PC-3 (cell line): ENCODE measurements around the gene EYS. TPM values are rescaled to one million over a fixed set of nuclear protein-coding genes. Genes with fewer than 3 reads are reported as not detected.

Experiments
- ATAC-seq: fragments of 200-7000 bp; cut with Tn5 transposase; 2 replicates; pipeline ENCODE4 v1.9.1; 2020; ENCODE audit warnings: mild to moderate bottlenecking, moderate library complexity
- BruUV-seq: library from RNA; stranded (reverse); fragments of 400-500 nt; replicated peaks from 2 replicates; lab custom pipeline; 2021; lab: Mats Ljungman, UMichigan
- CTCF ChIA-PET: fragments of 300-600 bp; sonication (Branson Sonifier 250); formaldehyde crosslinking; loops from one replicate; lab custom pipeline; 2022; ENCODE audit warnings: antibody characterized with exemption; lab: Charles Lee
- POLR2A ChIA-PET: fragments of 300-600 bp; sonication (Branson Sonifier 250); formaldehyde crosslinking; loops from one replicate; lab custom pipeline; 2022; ENCODE audit warnings: antibody characterized with exemption; ENCODE audit not compliant: unreplicated experiment; lab: Charles Lee
- DNase-seq: peaks from one replicate; pipeline ENCODE4 v3.0.0-alpha.2; 2015
- H2AFZ ChIP-seq: fragments of 300-600 bp; sonication (generic); 2 replicates; pipeline ENCODE4 v1.6.0; 2016; ENCODE audit warnings: antibody characterized with exemption, low read length
- H3F3A ChIP-seq: fragments of 300-600 bp; sonication (generic); one replicate; pipeline ENCODE4 v1.6.0; 2017; ENCODE audit warnings: antibody characterized with exemption, low read length, control low read depth, mild to moderate bottlenecking; ENCODE audit not compliant: unreplicated experiment
- H3K27ac ChIP-seq: fragments of 300-600 bp; sonication (generic); 2 replicates; pipeline ENCODE4 v1.5.1; 2016; ENCODE audit warnings: mild to moderate bottlenecking, low read length
- H3K27me3 ChIP-seq: fragments of 300-600 bp; sonication (generic); 2 replicates; pipeline ENCODE4 v1.6.1; 2016; ENCODE audit warnings: low read length, mixed read lengths
- H3K36me3 ChIP-seq: fragments of 300-600 bp; sonication (generic); 2 replicates; pipeline ENCODE4 v1.6.1; 2016; ENCODE audit warnings: low read depth, mixed run types, low read length, mixed read lengths
- H3K4me1 ChIP-seq: fragments of 300-600 bp; sonication (generic); 2 replicates; pipeline ENCODE4 v1.5.1; 2016; ENCODE audit warnings: low read length; ENCODE audit not compliant: insufficient read depth
- H3K4me2 ChIP-seq: fragments of 300-600 bp; sonication (generic); 2 replicates; pipeline ENCODE4 v1.6.0; 2016; ENCODE audit warnings: low read length
- H3K4me3 ChIP-seq: fragments of 300-600 bp; sonication (generic); 2 replicates; pipeline ENCODE4 v1.5.1; 2016; ENCODE audit warnings: mild to moderate bottlenecking, low read length, mixed read lengths
- H3K79me2 ChIP-seq: fragments of 300-600 bp; sonication (generic); 2 replicates; pipeline ENCODE4 v1.6.1; 2017; ENCODE audit warnings: low read length, mixed read lengths
- H3K9ac ChIP-seq: fragments of 300-600 bp; sonication (generic); 2 replicates; pipeline ENCODE4 v1.6.0; 2016; ENCODE audit warnings: mild to moderate bottlenecking, low read length
- H3K9me2 ChIP-seq: fragments of 300-600 bp; sonication (generic); replicated peaks from 2 replicates; pipeline ENCODE4 v1.6.1; 2016; ENCODE audit warnings: mixed run types, low read length, mixed read lengths
- H3K9me3 ChIP-seq: fragments of 300-600 bp; sonication (generic); 2 replicates; pipeline ENCODE4 v1.6.1; 2016; ENCODE audit warnings: low read length, mixed read lengths
- H4K20me1 ChIP-seq: fragments of 300-600 bp; sonication (generic); 2 replicates; pipeline ENCODE4 v1.6.1; 2016; ENCODE audit warnings: low read length, mixed read lengths
- EZH2 ChIP-seq: fragments of 300-600 bp; sonication (generic); IDR thresholded peaks from one replicate; pipeline ENCODE4 v1.6.1; 2017; ENCODE audit warnings: antibody characterized with exemption, mild to moderate bottlenecking, low read length; ENCODE audit not compliant: unreplicated experiment
- EZH2phosphoT487 ChIP-seq: fragments of 300-600 bp; sonication (generic); IDR thresholded peaks from 2 replicates; pipeline ENCODE4 v1.6.1; 2018; ENCODE audit warnings: mild to moderate bottlenecking, antibody characterized with exemption, low read length, borderline replicate concordance
- intact Hi-C: fragments of 100-400 bp; cut with micrococcal nuclease; formaldehyde crosslinking; loops from 2 replicates; pipeline ENCODE4 v1.9.0; 2023
- total RNA-seq: library from RNA; depleted of rRNA; stranded (reverse); fragments of >200 nt; gene quantifications from 2 replicates; pipeline ENCODE4 v1.2.3, GENCODE V29; 2014
- TF ChIP-seq, protein P1 (sequence below): fragments of 300-600 bp; sonication (generic); conservative IDR thresholded peaks from 2 replicates; pipeline ENCODE4 v1.5.1; 2017; ENCODE audit warnings: antibody characterized with exemption, low read depth, mild to moderate bottlenecking, low read length

EYS gene
- total RNA-seq, 1 experiment from 2014 or later, result 0.07 TPM

- no peak for TF ChIP-seq EZH2phosphoT487
- TF ChIP-seq, protein P1, sequence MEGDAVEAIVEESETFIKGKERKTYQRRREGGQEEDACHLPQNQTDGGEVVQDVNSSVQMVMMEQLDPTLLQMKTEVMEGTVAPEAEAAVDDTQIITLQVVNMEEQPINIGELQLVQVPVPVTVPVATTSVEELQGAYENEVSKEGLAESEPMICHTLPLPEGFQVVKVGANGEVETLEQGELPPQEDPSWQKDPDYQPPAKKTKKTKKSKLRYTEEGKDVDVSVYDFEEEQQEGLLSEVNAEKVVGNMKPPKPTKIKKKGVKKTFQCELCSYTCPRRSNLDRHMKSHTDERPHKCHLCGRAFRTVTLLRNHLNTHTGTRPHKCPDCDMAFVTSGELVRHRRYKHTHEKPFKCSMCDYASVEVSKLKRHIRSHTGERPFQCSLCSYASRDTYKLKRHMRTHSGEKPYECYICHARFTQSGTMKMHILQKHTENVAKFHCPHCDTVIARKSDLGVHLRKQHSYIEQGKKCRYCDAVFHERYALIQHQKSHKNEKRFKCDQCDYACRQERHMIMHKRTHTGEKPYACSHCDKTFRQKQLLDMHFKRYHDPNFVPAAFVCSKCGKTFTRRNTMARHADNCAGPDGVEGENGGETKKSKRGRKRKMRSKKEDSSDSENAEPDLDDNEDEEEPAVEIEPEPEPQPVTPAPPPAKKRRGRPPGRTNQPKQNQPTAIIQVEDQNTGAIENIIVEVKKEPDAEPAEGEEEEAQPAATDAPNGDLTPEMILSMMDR, result no peak
- no peak for TF ChIP-seq EZH2
- POLR2A ChIA-PET, result no interaction called here
- no peak overlapping the region for H2AFZ ChIP-seq
- no peaks in the 10 kb centered on the region for H3K36me3 ChIP-seq
- CTCF ChIA-PET, result no interaction called here
- H3K4me3 ChIP-seq, result no peak overlapping the region
- DNase-seq (no peak), ATAC-seq (no peak)
- no TSS peak for BruUV-seq
- no peaks in the 10 kb centered on the region for H4K20me1 ChIP-seq
- no peaks in the 10 kb centered on the region for H3K4me1 ChIP-seq
- no peak overlapping the region for H3K4me2 ChIP-seq
- intact Hi-C loops, result no loop called here
- no peaks in the 10 kb centered on the region for H3K27me3 ChIP-seq
- no peaks in the 10 kb centered on the region for H3K79me2 ChIP-seq
- no peak overlapping the region for H3K9ac ChIP-seq
- H3K9me3 ChIP-seq, result no peaks in the 10 kb centered on the region
- H3K9me2 ChIP-seq, result no peaks in the 10 kb centered on the region
- no peak overlapping the region for H3K27ac ChIP-seq
- H3F3A ChIP-seq, result no peaks in the 10 kb centered on the region
Measured at GRCh38 chr6:64326939-64327338, 1380.1 kb downstream of the EYS start.

- H3F3A ChIP-seq, result no peaks in the 10 kb centered on the region
- ATAC-seq (no peak), DNase-seq (no peak)
- H3K9me2 ChIP-seq, result no peaks in the 10 kb centered on the region
- H4K20me1 ChIP-seq, result no peaks in the 10 kb centered on the region
- no peak overlapping the region for H3K4me2 ChIP-seq
- no TSS peak for BruUV-seq
- H3K27ac ChIP-seq, result no peak overlapping the region
- intact Hi-C loops, result no loop called here
- no peak overlapping the region for H3K4me3 ChIP-seq
- H3K9me3 ChIP-seq, result no peaks in the 10 kb centered on the region
- no peaks in the 10 kb centered on the region for H3K27me3 ChIP-seq
- H3K36me3 ChIP-seq, result no peaks in the 10 kb centered on the region
- CTCF ChIA-PET, result no interaction called here
- TF ChIP-seq EZH2phosphoT487, result no peak
- H3K9ac ChIP-seq, result no peak overlapping the region
- no peaks in the 10 kb centered on the region for H3K4me1 ChIP-seq
- POLR2A ChIA-PET, result no interaction called here
- no peaks in the 10 kb centered on the region for H3K79me2 ChIP-seq
- H2AFZ ChIP-seq, result no peak overlapping the region
Measured at GRCh38 chr6:64325093-64325492, 1381.9 kb downstream of the EYS start.

DNA sequence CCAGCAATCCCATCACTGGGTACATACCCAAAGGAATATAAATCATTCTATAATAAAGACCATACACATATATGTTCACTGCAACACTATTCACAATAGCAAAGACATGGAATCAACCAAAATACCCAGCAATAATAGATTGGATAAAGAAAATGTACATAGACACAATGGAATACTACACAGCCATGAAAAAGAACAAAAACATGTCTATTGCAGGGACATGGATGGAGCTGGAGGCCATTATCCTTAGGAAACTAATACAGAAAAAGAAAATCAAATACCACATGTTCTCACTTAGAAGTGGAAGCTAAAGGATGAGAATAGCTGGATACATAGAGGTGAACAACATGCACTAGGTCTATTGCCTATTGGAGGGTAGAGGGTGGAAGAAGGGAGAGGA is 1396.8 kb downstream of the EYS start:
- no peaks in the 10 kb centered on the region for H3K9me3 ChIP-seq
- intact Hi-C loops, result no loop called here
- ChIA-PET CTCF (interaction anchor here (0.7 kb wide), 1 partner anchor 18 kb away, joined by 4 read pairs; no protein-coding TSS in a partner anchor), POLR2A (no interaction called here)
- H3F3A ChIP-seq, result no peaks in the 10 kb centered on the region
- H3K4me1 ChIP-seq, result no peaks in the 10 kb centered on the region
- H4K20me1 ChIP-seq, result no peaks in the 10 kb centered on the region
- DNase-seq (no peak), ATAC-seq (no peak)
- no peaks in the 10 kb centered on the region for H3K79me2 ChIP-seq
- H3K9ac ChIP-seq, result no peak overlapping the region
- BruUV-seq, result no TSS peak
- no peak overlapping the region for H3K4me2 ChIP-seq
- H2AFZ ChIP-seq, result no peak overlapping the region
- H3K27ac ChIP-seq, result no peak overlapping the region
- no peaks in the 10 kb centered on the region for H3K27me3 ChIP-seq
- no peaks in the 10 kb centered on the region for H3K9me2 ChIP-seq
- H3K36me3 ChIP-seq, result no peaks in the 10 kb centered on the region
- H3K4me3 ChIP-seq, result no peak overlapping the region
- TF ChIP-seq, protein P1, result no peak
- TF ChIP-seq EZH2 (no peak), EZH2phosphoT487 (no peak)
